NCI-H446 treated with DMSO at 0.1 percent for 48 hours (cell line): Measurements from ENCODE around the gene GLI1.
A peak's percentile ranks its signal among the peaks of the same experiment; 100 is the strongest.

ENCODE experiments used
- DNase-seq: peaks from one replicate; lab custom pipeline; 2025; lab: John Stamatoyannopoulos, UW

GLI1 gene

DNA sequence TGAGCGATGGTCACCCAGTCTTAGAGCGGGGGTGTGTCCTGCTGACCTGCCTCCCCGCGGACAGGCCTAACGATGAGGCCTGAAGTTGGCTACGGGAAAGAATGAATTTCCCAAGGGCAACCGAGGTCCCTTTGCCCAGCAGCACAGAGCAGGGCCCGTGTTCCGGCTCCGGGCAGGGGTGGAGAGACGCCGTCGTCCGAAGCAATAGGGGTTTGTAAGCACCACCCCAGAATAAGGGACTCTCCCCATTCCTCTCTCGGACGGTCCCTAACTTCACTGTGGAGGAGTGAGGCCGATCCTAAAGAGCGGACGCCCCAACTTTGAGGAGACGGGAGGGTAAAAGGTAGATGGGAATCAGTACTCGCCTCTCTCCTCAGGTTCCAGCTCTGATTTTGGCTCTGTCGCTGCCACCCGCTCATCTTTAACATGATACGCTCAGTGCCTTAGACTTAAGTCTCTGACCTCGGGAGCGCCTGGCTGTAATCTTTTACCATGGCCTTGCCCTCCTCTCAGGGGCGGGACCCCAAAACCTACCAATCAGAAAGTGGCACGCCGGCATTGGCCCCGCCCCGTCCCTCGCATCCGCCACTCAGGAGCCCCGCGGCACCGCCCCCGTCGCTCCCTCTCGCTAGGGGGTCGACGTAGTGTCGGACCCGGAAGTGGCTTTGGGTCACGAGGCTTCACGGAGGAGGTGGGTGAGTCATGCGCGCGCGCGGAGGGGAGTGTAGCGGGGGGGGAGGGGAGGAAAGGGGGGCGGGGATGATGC lies 60.7 kb downstream of the GLI1 start, which contains the start of gene DDIT3:
TSS of gene DDIT3 (minus strand) at position 462 of the 766 bp plus-strand sequence. CDS start 3,108 bp downstream, outside the sequence.
- DNase-seq: peak; percentile 96

GRCh38 chr12:57521525-57522010 lies 62.0 kb downstream of the GLI1 start:
- no peak for DNase-seq
